BJ (cell line): Measurements from ENCODE around the gene WAC. TPM values are rescaled to one million over a fixed set of nuclear protein-coding genes. Genes with fewer than 3 reads are reported as not detected.
A peak's percentile ranks its signal among the peaks of the same experiment; 100 is the strongest.
"Not testable (repeated sequence)": the region's sequence is repeated elsewhere in the genome, so short reads cannot be mapped to it uniquely, and the experiment has no call there.

Experiments used
- CTCF ChIA-PET: fragments of 350-600 bp; formaldehyde crosslinking; extraction: SDS; loops from one replicate; lab custom pipeline; 2021; ENCODE audit warnings: antibody characterized with exemption, inconsistent platforms; lab: Yijun Ruan, JAX
- POLR2A ChIA-PET: fragments of 300-600 bp; sonication (Branson Sonifier 250); formaldehyde crosslinking; extraction: SDS; loops from one replicate; lab custom pipeline; 2021; ENCODE audit warnings: antibody characterized with exemption; lab: Charles Lee
- DNase-seq: peaks from one replicate; pipeline ENCODE4 v3.0.0-alpha.2; 2011; ENCODE audit warnings: low read depth
- H3K27me3 ChIP-seq: 2 replicates; pipeline ENCODE4 v1.6.0; 2011; ENCODE audit warnings: low read length; ENCODE audit not compliant: control insufficient read depth, insufficient read depth
- H3K36me3 ChIP-seq: 2 replicates; pipeline ENCODE4 v1.5.1; 2011; ENCODE audit warnings: low read length; ENCODE audit not compliant: control insufficient read depth, insufficient read depth
- H3K4me3 ChIP-seq: 2 replicates; pipeline ENCODE4 v1.5.1; 2011; ENCODE audit warnings: low read depth, mild to moderate bottlenecking, control low read depth, low read length
- CTCF ChIP-seq: IDR thresholded peaks from 2 replicates; pipeline ENCODE4 v1.5.1; 2011; ENCODE audit warnings: low read depth, mild to moderate bottlenecking, control low read depth, inconsistent platforms, low read length, moderate library complexity; ENCODE audit not compliant: insufficient read depth
- polyA plus RNA-seq: library from polyadenylated mRNA; depleted of rRNA; stranded (reverse); fragments of >200 nt; gene quantifications from 2 replicates; pipeline ENCODE4 v1.2.3, GENCODE V29; 2011

The WAC gene
- polyA plus RNA-seq, 1 experiment = 47.7 TPM

GRCh38 chr10:28520346-28520745, 12.6 kb upstream of the WAC start:
- DNase-seq = no peak
- no peaks in the 10 kb centered on the region for H3K36me3 ChIP-seq
- ChIA-PET CTCF (no interaction called here), POLR2A (no interaction called here)
- no peaks in the 10 kb centered on the region for H3K27me3 ChIP-seq
- TF ChIP-seq CTCF = no peak
- no peak overlapping the region for H3K4me3 ChIP-seq

DNA sequence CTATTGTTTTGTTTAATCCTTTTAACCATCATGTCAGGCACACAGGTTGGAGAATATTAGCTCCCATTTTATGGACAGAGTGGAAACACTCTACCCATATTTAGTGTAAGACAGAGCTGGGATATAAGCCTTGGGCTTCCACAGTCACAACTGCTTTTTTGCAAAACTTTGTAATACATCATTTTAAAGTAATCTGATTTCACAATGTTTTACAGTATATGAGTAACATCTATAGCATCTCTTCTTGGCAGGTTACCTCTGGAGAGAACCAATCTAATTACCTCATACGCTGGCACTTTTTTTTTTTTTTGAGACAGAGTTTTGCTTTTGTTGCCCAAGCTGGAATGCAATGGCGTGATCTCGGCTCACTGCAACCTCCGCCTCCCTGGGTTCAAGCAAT, 12.1 kb upstream of the WAC start:
- H3K27me3 ChIP-seq, H3K36me3 ChIP-seq, H3K4me3 ChIP-seq, CTCF ChIA-PET: not testable (repeated sequence)
- peak; percentile 37 for DNase-seq
- POLR2A ChIA-PET = interaction anchor here (0.6 kb wide), 1 partner anchor 13 kb away, joined by 3 read pairs; no protein-coding TSS in a partner anchor

- CTCF ChIA-PET, DNase-seq, H3K27me3 ChIP-seq, POLR2A ChIA-PET, H3K4me3 ChIP-seq, H3K36me3 ChIP-seq: not testable (repeated sequence)
Measured at GRCh38 chr10:28521961-28522360, 11.0 kb upstream of the WAC start.

DNA sequence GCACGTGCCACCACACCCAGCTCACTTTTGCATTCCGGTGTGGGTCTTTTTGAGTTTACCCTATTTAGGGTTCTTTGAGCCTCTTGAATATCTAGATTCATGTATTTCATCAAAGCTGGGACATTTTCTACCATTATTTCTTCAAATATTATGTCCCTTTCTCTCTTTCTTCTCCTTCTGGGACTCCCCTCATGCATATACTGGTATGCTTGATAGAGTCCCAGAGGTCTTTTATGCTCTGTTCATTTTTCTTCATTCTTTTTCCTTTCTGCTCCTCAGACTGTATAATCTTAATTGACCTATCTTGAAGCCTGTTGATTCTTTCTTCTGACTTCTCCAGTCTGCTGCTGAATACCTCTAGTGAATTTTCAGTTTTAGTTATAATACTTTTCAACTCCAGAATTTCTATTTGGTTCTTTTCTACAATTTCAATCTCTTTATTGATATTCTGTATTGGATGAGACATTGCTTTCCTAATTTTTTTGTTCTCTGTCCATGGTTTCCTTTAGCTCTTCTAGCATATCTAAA, 9.1 kb upstream of the WAC start:
- H3K4me3 ChIP-seq = no peak overlapping the region
- no peak for DNase-seq
- no peaks in the 10 kb centered on the region for H3K36me3 ChIP-seq
- ChIA-PET POLR2A (no interaction called here), CTCF (no interaction called here)
- no peak for TF ChIP-seq CTCF
- no peaks in the 10 kb centered on the region for H3K27me3 ChIP-seq

GRCh38 chr10:28530751-28531150, 2.2 kb upstream of the WAC start:
- TF ChIP-seq CTCF = no peak
- no peak for DNase-seq
- CTCF ChIA-PET = no interaction called here
- H3K27me3 ChIP-seq = no peaks in the 10 kb centered on the region
- no peak overlapping the region for H3K4me3 ChIP-seq
- POLR2A ChIA-PET = interaction anchor here (0.6 kb wide), 1 partner anchor 26 kb away, joined by 5 read pairs; no protein-coding TSS in a partner anchor
- peaks cover 2% of the 10 kb centered on the region for H3K36me3 ChIP-seq

DNA sequence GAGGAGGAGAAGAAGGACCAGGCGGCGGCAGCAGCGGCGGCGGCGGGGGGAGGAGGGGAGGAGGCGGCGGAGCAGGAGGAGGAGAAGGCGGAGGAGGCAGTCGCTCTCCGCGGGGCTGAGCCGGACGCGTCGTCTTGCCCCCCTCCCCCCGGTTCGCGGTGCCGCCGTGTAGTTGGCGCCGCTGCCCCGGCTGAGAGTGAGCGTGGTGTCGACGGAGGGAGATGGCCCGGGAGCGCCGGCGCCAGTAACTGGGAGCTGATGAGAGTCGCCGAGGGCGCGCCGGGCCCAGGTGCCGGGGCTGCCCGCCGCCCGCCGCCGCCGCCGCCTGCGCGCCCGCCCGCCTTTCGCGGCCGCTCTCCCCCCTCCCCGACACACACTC, 257 bp downstream of the WAC start:
- TF ChIP-seq CTCF = no peak
- POLR2A ChIA-PET = interaction anchor here (0.6 to 0.7 kb wide), 4 partner anchors 10 to 629 kb away, joined by 3 to 4 read pairs (median 4); no protein-coding TSS in a partner anchor
- CTCF ChIA-PET = interaction anchor here (1.0 to 1.1 kb wide), 2 partner anchors 12 to 104 kb away, joined by 3 read pairs; no protein-coding TSS in a partner anchor
- Histone ChIP-seq H3K4me3 (peak overlapping the region; percentile 97), H3K27me3 (no peaks in the 10 kb centered on the region), H3K36me3 (peaks cover 13% of the 10 kb centered on the region)
- DNase-seq = no peak
